MM.1S (cell line): ENCODE results near the gene ULK4.

Source experiments
- DNase-seq: peaks from one replicate; pipeline ENCODE4 v3.0.0-alpha.2; 2015
- H2AFZ ChIP-seq: fragments of 300-600 bp; sonication (generic); 2 replicates; pipeline ENCODE4 v1.6.0; 2016; ENCODE audit warnings: antibody characterized with exemption, low read length
- H3F3A ChIP-seq: fragments of 300-600 bp; sonication (generic); 2 replicates; pipeline ENCODE4 v1.6.1; 2016; ENCODE audit warnings: mild to moderate bottlenecking, antibody characterized with exemption, low read length, moderate library complexity, mixed read lengths; ENCODE audit not compliant: insufficient read depth
- H3K27ac ChIP-seq: fragments of 300-600 bp; sonication (generic); 2 replicates; pipeline ENCODE4 v1.5.1; 2016; ENCODE audit warnings: mild to moderate bottlenecking, low read length
- H3K27me3 ChIP-seq: fragments of 300-600 bp; sonication (generic); replicated peaks from 2 replicates; pipeline ENCODE4 v1.6.0; 2016; ENCODE audit warnings: low read length; ENCODE audit not compliant: insufficient read depth
- H3K36me3 ChIP-seq: fragments of 300-600 bp; sonication (generic); replicated peaks from 2 replicates; pipeline ENCODE4 v1.6.1; 2016; ENCODE audit warnings: mild to moderate bottlenecking, low read length, mixed read lengths; ENCODE audit not compliant: insufficient read depth
- H3K4me1 ChIP-seq: fragments of 300-600 bp; sonication (generic); 2 replicates; pipeline ENCODE4 v1.6.1; 2016; ENCODE audit warnings: low read length, mixed read lengths
- H3K4me2 ChIP-seq: fragments of 300-600 bp; sonication (generic); 2 replicates; pipeline ENCODE4 v1.6.0; 2016; ENCODE audit warnings: low read depth, low read length
- H3K4me3 ChIP-seq: fragments of 300-600 bp; sonication (generic); 2 replicates; pipeline ENCODE4 v1.5.1; 2016; ENCODE audit warnings: low read length, mixed read lengths
- H3K79me2 ChIP-seq: fragments of 300-600 bp; sonication (generic); 2 replicates; pipeline ENCODE4 v1.6.1; 2016; ENCODE audit warnings: mixed run types, low read length, mixed read lengths
- H3K9ac ChIP-seq: fragments of 300-600 bp; sonication (generic); 2 replicates; pipeline ENCODE4 v1.6.1; 2016; ENCODE audit warnings: low read length, mixed read lengths
- H3K9me2 ChIP-seq: fragments of 300-600 bp; sonication (generic); replicated peaks from 2 replicates; pipeline ENCODE4 v1.6.1; 2016; ENCODE audit warnings: mild to moderate bottlenecking, low read length, mixed read lengths; ENCODE audit not compliant: insufficient read depth
- H3K9me3 ChIP-seq: fragments of 300-600 bp; sonication (generic); replicated peaks from 2 replicates; pipeline ENCODE4 v1.6.1; 2016; ENCODE audit warnings: mild to moderate bottlenecking, low read length, mixed read lengths; ENCODE audit not compliant: insufficient read depth
- H4K20me1 ChIP-seq: fragments of 300-600 bp; sonication (generic); 2 replicates; pipeline ENCODE4 v1.6.1; 2016; ENCODE audit warnings: mild to moderate bottlenecking, low read length, moderate library complexity, mixed read lengths; ENCODE audit not compliant: insufficient read depth
- CTCF ChIP-seq: fragments of 300-600 bp; sonication (generic); IDR thresholded peaks from 2 replicates; pipeline ENCODE4 v1.5.1; 2016; ENCODE audit warnings: antibody characterized with exemption, low read length, mixed read lengths
- EZH2 ChIP-seq: fragments of 300-600 bp; sonication (generic); optimal IDR thresholded peaks from 2 replicates; pipeline ENCODE3; 2017; ENCODE audit warnings: low read depth, mild to moderate bottlenecking, antibody characterized with exemption, low read length, mixed read lengths
- EZH2phosphoT487 ChIP-seq: fragments of 300-600 bp; sonication (generic); IDR thresholded peaks from 2 replicates; pipeline ENCODE4 v1.6.1; 2018; ENCODE audit warnings: antibody characterized with exemption, low read length

Gene ULK4

GRCh38 chr3:41660510-41660909 lies 301.4 kb downstream of the ULK4 start:
- Histone ChIP-seq H3K9me3 (no peaks in the 10 kb centered on the region), H2AFZ (no peak overlapping the region), H3K36me3 (no peaks in the 10 kb centered on the region), H3K4me2 (no peak overlapping the region), H3K9me2 (no peaks in the 10 kb centered on the region), H3K27ac (no peak overlapping the region), H3K27me3 (no peaks in the 10 kb centered on the region), H3F3A (no peaks in the 10 kb centered on the region), H4K20me1 (no peaks in the 10 kb centered on the region), H3K9ac (no peak overlapping the region), H3K4me3 (no peak overlapping the region), H3K79me2 (no peaks in the 10 kb centered on the region), H3K4me1 (no peaks in the 10 kb centered on the region)
- TF ChIP-seq CTCF = no peak
- no peak for TF ChIP-seq EZH2phosphoT487
- TF ChIP-seq EZH2 = no peak
- no peak for DNase-seq

- H3K27me3 ChIP-seq = no peaks in the 10 kb centered on the region
- H3K9me3 ChIP-seq = no peaks in the 10 kb centered on the region
- no peak overlapping the region for H3K9ac ChIP-seq
- H3K4me3 ChIP-seq = no peak overlapping the region
- H3K4me1 ChIP-seq = no peaks in the 10 kb centered on the region
- no peak overlapping the region for H3K27ac ChIP-seq
- H4K20me1 ChIP-seq = no peaks in the 10 kb centered on the region
- TF ChIP-seq EZH2 (no peak), CTCF (no peak), EZH2phosphoT487 (no peak)
- no peaks in the 10 kb centered on the region for H3F3A ChIP-seq
- no peaks in the 10 kb centered on the region for H3K36me3 ChIP-seq
- no peaks in the 10 kb centered on the region for H3K79me2 ChIP-seq
- no peak overlapping the region for H2AFZ ChIP-seq
- H3K4me2 ChIP-seq = no peak overlapping the region
- no peaks in the 10 kb centered on the region for H3K9me2 ChIP-seq
- no peak for DNase-seq
Observed at GRCh38 chr3:41653571-41654239, 308.2 kb downstream of the ULK4 start.

GRCh38 chr3:41652931-41653330 lies 309.0 kb downstream of the ULK4 start:
- DNase-seq = no peak
- no peaks in the 10 kb centered on the region for H3K27me3 ChIP-seq

More at GRCh38 chr3:41652931-41653330, 309.0 kb downstream of the ULK4 start:
- H4K20me1 ChIP-seq = no peaks in the 10 kb centered on the region
- no peaks in the 10 kb centered on the region for H3F3A ChIP-seq
- H3K27ac ChIP-seq = no peak overlapping the region
- H3K9ac ChIP-seq = no peak overlapping the region
- H3K4me2 ChIP-seq = no peak overlapping the region
- H3K4me3 ChIP-seq = no peak overlapping the region
- TF ChIP-seq CTCF = no peak
- no peak for TF ChIP-seq EZH2
- TF ChIP-seq EZH2phosphoT487 = no peak
- no peaks in the 10 kb centered on the region for H3K4me1 ChIP-seq
- no peaks in the 10 kb centered on the region for H3K9me2 ChIP-seq
- no peaks in the 10 kb centered on the region for H3K9me3 ChIP-seq
- no peaks in the 10 kb centered on the region for H3K36me3 ChIP-seq
- no peak overlapping the region for H2AFZ ChIP-seq
- no peaks in the 10 kb centered on the region for H3K79me2 ChIP-seq
